ENCODE results near the gene RBP5.

DNA sequence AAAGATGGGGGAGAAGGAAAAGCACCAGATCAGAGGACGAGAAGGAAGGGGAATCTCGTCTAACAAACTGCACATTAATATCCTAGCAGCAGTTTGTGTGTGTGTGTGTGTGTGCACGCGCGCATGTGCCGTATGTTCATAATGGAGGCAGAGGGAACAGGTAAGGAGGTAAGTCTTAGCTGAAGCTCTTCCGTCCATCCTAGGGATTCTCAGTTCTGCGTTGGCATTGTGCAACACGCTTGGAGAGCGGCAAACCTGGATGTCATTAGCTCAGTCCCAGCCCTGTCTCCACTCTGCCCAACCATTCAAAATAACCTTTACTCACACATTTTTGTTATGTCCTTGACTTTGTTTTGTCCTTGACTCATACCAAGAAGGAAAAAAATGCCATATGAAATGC lies 34.8 kb downstream of the RBP5 start:
- no peak for TF ChIP-seq GATA2 (IDR thresholded peaks at IDR 0.05; ENCODE audit: low read depth, low read length)
- TF ChIP-seq GATA3 (IDR thresholded peaks at IDR 0.05; ENCODE audit: low read depth, low read length): no peak

Data from SH-SY5Y (cell line).